H1 (cell line): Measurements from ENCODE around the gene GATA5. TPM values are rescaled to one million over a fixed set of nuclear protein-coding genes. Genes with fewer than 3 reads are reported as not detected.

Source experiments
- TAF1 ChIP-seq: IDR thresholded peaks from 2 replicates; pipeline ENCODE4 v1.6.1; 2011; ENCODE audit warnings: mild to moderate bottlenecking, low read depth, low read length
- polyA plus RNA-seq, 7 experiments: library from polyadenylated mRNA; depleted of rRNA in 3 of 7; stranded (reverse) in 5 of 7; unstranded in 2 of 7; fragments of >200 nt in 5 of 7; fragments of 200-250 nt in 2 of 7; gene quantifications; 1 replicate in 5 of 7; 2 replicates in 1 of 7; 4 replicates in 1 of 7; pipeline versions ENCODE4 v1.2.1 to v1.2.3, GENCODE V29; 2011 to 2013; ENCODE audit warnings: missing spikeins in 2 of 7, mixed read lengths in 2 of 7
- total RNA-seq: library from RNA; stranded (reverse); fragmentation: NEBNext Ultra II Directional; extraction: Animal tissue kit (Norgen Biotek cat#: 25700); gene quantifications from 2 replicates; pipeline ENCODE4 v1.2.1, GENCODE V29; 2021

GATA5 gene
- total and polyA plus RNA-seq, 2 of the 8 experiments (the other 6 are each of a cell fraction or from before 2014, with no cell fraction given), result 0.08 to 0.11 TPM

GRCh38 chr20:62428396-62429295 lies 47.1 kb downstream of the GATA5 start (continued):
- TF ChIP-seq TAF1, result no peak
